Mesenchymal stem cell (in vitro differentiated cells and primary cell): ENCODE results near the gene BDKRB1.

Experiments
- DNase-seq: peaks from one replicate; pipeline ENCODE4 v3.0.0-alpha.2; 2013
- H2AFZ ChIP-seq: one replicate; pipeline ENCODE4 v1.6.1; 2013; ENCODE audit warnings: low read depth, mild to moderate bottlenecking, control low read depth, inconsistent platforms, low read length, moderate library complexity
- H2AK5ac ChIP-seq: 2 replicates; pipeline ENCODE4 v1.6.1; 2013; ENCODE audit warnings: low read length, moderate library complexity, mild to moderate bottlenecking, inconsistent platforms; ENCODE audit not compliant: severe bottlenecking
- H2BK120ac ChIP-seq: one replicate; pipeline ENCODE4 v1.6.1; 2013; ENCODE audit warnings: low read depth, mild to moderate bottlenecking, inconsistent platforms, low read length, moderate library complexity
- H2BK12ac ChIP-seq, 2 experiments: one replicate each; pipeline ENCODE4 v1.6.1; 2013; ENCODE audit warnings: inconsistent platforms in 2 of 2, low read length in 2 of 2, mild to moderate bottlenecking in 2 of 2, moderate library complexity in 2 of 2, control low read depth in 1 of 2
- H2BK15ac ChIP-seq: one replicate; pipeline ENCODE4 v1.6.1; 2013; ENCODE audit warnings: mild to moderate bottlenecking, low read depth, inconsistent platforms; ENCODE audit not compliant: poor library complexity, severe bottlenecking
- H2BK5ac ChIP-seq: 2 replicates; pipeline ENCODE4 v1.6.1; 2013; ENCODE audit warnings: low read depth, mild to moderate bottlenecking, low read length, control low read depth, inconsistent platforms; ENCODE audit not compliant: poor library complexity, severe bottlenecking
- H3K14ac ChIP-seq, 2 experiments: one replicate each; pipeline ENCODE4 v1.6.1; 2013; ENCODE audit warnings: inconsistent platforms in 2 of 2, low read length in 2 of 2, control low read depth in 1 of 2, mild to moderate bottlenecking in 1 of 2, moderate library complexity in 1 of 2
- H3K18ac ChIP-seq, 2 experiments: one replicate each; pipeline ENCODE4 v1.6.1; 2013; ENCODE audit warnings: inconsistent platforms in 2 of 2, low read length in 2 of 2, control low read depth in 1 of 2, low read depth in 1 of 2, mild to moderate bottlenecking in 1 of 2
- H3K23ac ChIP-seq, 2 experiments: one replicate each; pipeline ENCODE4 v1.6.1; 2013; ENCODE audit warnings: inconsistent platforms in 2 of 2, low read length in 2 of 2, mild to moderate bottlenecking in 2 of 2, moderate library complexity in 2 of 2, control low read depth in 1 of 2
- H3K27ac ChIP-seq: 2 replicates; pipeline ENCODE4 v1.5.1; 2013; ENCODE audit warnings: mild to moderate bottlenecking, moderate library complexity, low read length, control low read depth, inconsistent platforms; ENCODE audit not compliant: poor library complexity, severe bottlenecking
- H3K27me3 ChIP-seq, 2 experiments: 2 replicates each; pipeline versions ENCODE4 v1.6.1 to v1.7.0; 2013; ENCODE audit warnings: low read length in 2 of 2, mild to moderate bottlenecking in 2 of 2, moderate library complexity in 2 of 2, control low read depth in 1 of 2, inconsistent platforms in 1 of 2; ENCODE audit not compliant: control insufficient read depth in 1 of 2, insufficient read depth in 1 of 2
- H3K36me3 ChIP-seq, 2 experiments: 2 replicates each; pipeline versions ENCODE4 v1.6.1 to v1.7.0; 2013; ENCODE audit warnings: low read length in 2 of 2, control low read depth in 1 of 2, inconsistent platforms in 1 of 2, low read depth in 1 of 2, mild to moderate bottlenecking in 1 of 2; ENCODE audit not compliant: insufficient read depth in 2 of 2, control insufficient read depth in 1 of 2
- H3K4ac ChIP-seq, 2 experiments: one replicate each; pipeline ENCODE4 v1.6.1; 2013; ENCODE audit warnings: inconsistent platforms in 2 of 2, low read length in 2 of 2, mild to moderate bottlenecking in 2 of 2, moderate library complexity in 2 of 2, control low read depth in 1 of 2, low read depth in 1 of 2
- H3K4me1 ChIP-seq: 2 replicates; pipeline ENCODE4 v1.6.1; 2013; ENCODE audit warnings: low read depth, low read length, control low read depth; ENCODE audit not compliant: control insufficient read depth, insufficient read depth
- H3K4me2 ChIP-seq: 2 replicates; pipeline ENCODE4 v1.6.1; 2013; ENCODE audit warnings: low read length, mild to moderate bottlenecking, inconsistent platforms; ENCODE audit not compliant: poor library complexity, severe bottlenecking
- H3K4me3 ChIP-seq, 2 experiments: 2 replicates each; pipeline versions ENCODE4 v1.5.1 to v1.7.0; 2013; ENCODE audit warnings: low read length in 2 of 2, mild to moderate bottlenecking in 2 of 2, control low read depth in 1 of 2, low read depth in 1 of 2; ENCODE audit not compliant: insufficient read depth in 1 of 2
- H3K79me1 ChIP-seq: replicated peaks from 2 replicates; pipeline ENCODE4 v1.6.1; 2013; ENCODE audit warnings: mild to moderate bottlenecking, control low read depth, low read length, inconsistent platforms; ENCODE audit not compliant: poor library complexity, severe bottlenecking
- H3K9ac ChIP-seq: 2 replicates; pipeline ENCODE4 v1.7.0; 2013; ENCODE audit warnings: mild to moderate bottlenecking, low read length, moderate library complexity
- H3K9me3 ChIP-seq: 2 replicates; pipeline ENCODE4 v1.7.0; 2013; ENCODE audit warnings: mild to moderate bottlenecking, low read length; ENCODE audit not compliant: control insufficient read depth
- H4K8ac ChIP-seq: one replicate; pipeline ENCODE4 v1.6.1; 2013; ENCODE audit warnings: inconsistent platforms, mild to moderate bottlenecking, low read length, moderate library complexity
- H4K91ac ChIP-seq: one replicate; pipeline ENCODE4 v1.6.1; 2013; ENCODE audit warnings: mild to moderate bottlenecking, low read length, inconsistent platforms
- WGBS: methylation state at CpG from one replicate; pipeline ENCODE4 v1.1.7; 2013; ENCODE audit warnings: mixed read lengths; 5-methylcytosine and 5-hydroxymethylcytosine counted together

The BDKRB1 gene

DNA sequence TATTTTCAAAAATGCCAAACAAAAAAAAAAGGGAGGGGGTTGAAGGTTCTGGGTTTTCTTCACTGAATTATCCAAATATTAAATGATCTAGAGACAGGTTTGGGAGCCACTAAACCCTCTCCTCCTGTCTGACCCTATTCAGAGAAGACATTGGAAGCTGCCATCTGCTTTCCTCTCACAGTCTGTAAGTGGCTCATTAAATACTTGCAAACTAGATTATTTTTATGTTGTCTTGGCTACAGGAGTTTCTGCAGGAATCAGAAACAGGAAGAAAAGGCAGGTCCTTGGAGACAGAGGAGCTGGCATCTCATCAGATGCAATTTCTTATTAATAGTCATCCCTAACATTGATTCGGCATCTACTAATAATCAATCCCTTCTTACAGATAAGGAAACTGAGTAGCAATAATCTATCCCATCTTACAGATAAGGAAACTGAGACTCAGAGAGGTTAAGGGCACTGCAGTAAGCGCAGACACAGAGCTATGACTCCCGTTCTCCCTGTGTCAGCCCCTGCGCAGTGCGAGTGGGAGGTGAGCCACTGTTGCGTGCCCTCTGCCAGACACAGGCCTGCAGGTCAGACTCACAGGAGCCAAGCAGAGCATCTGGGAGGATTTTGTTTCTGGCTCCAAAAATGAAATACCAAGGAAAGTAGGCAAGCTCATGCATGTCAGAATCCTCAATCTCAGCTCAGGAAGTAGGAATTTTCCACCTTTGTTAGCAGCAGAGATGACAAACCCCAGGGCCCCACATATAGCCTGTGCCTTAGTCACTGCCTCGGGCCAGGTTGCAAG lies 40.4 kb upstream of the BDKRB1 start:
- H4K91ac ChIP-seq, result peak overlapping the region; percentile 23
- 87% methylated on average over 7 of the region's 7 CpGs for WGBS
- peaks cover 6% of the 10 kb centered on the region for H3K9me3 ChIP-seq
- H2AFZ ChIP-seq, result no peak overlapping the region
- H2BK15ac ChIP-seq, result no peak overlapping the region
- H3K4me1 ChIP-seq, result peaks cover 24% of the 10 kb centered on the region
- H3K27ac ChIP-seq, result peak overlapping the region; percentile 18
- H3K4ac ChIP-seq, result no peak overlapping the region
- no peak overlapping the region for H3K14ac ChIP-seq
- H3K23ac ChIP-seq, result no peak overlapping the region
- no peak overlapping the region for H3K4me2 ChIP-seq
- DNase-seq, result no peak
- H2BK120ac ChIP-seq, result no peak overlapping the region
- H2BK5ac ChIP-seq, result no peak overlapping the region
- no peak overlapping the region for H2BK12ac ChIP-seq
- H3K4me3 ChIP-seq, result no peak overlapping the region
- no peak overlapping the region for H4K8ac ChIP-seq
- H3K9ac ChIP-seq, result peak overlapping the region; percentile 54
- peak overlapping the region; percentile 62 for H2AK5ac ChIP-seq
- no peaks in the 10 kb centered on the region for H3K27me3 ChIP-seq
- peaks cover 59% of the 10 kb centered on the region for H3K79me1 ChIP-seq
- no peak overlapping the region for H3K18ac ChIP-seq
- peaks cover 50 to 94% of the 10 kb centered on the region in 2 experiments for H3K36me3 ChIP-seq

DNA sequence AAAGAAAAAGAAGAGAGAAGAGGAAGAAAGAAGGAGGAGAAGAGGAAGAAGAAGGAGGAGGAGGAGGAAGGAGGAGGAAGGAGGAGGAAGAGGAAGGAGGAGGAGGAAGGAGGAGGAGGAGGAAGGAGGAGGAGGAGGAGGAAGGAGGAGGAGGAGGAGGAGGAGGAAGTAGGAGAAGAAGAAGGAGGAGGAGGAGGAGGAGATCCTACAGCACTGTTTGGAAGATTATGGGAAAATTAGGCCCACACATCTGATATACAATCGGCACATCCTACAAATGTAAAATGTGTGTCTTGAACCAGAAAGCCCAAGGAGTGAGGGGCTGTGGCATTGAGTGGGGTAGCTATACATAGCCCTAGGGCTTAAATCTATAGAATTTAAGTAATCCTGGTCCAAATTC lies 39.4 kb upstream of the BDKRB1 start:
- no peak overlapping the region for H4K91ac ChIP-seq

DNA sequence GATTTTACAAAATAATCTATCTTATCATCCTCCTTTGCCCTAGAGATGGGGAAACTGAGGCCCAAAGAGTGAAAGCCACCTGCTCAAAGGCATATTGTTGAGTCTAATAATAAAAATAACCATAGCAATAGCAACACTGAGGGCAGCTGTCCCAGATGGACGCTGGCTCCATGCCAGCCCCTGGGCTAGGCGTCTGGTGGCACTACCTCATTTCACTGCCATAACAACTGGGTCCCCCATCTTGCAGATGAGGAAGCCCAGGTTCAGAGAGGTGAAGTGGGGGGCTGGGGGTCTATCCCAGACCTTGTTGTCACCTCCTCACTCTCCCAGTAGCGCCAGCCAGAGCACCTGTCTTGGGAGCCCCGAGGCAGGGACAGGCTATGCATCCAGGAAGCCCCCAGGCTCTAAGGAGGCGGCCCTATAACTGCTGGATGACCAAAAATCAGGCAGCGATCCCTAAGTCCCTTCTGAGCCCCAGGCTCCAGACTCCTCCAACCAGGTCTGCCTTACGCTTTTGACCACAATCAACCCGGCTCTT lies 38.6 kb upstream of the BDKRB1 start:
- Histone ChIP-seq H2AFZ (no peak overlapping the region), H3K4me3 (no peak overlapping the region), H3K4me2 (no peak overlapping the region), H3K36me3 (peaks cover 49 to 94% of the 10 kb centered on the region in 2 experiments), H3K79me1 (peaks cover 55% of the 10 kb centered on the region), H4K8ac (no peak overlapping the region), H3K9ac (no peak overlapping the region), H3K14ac (no peak overlapping the region), H3K4ac (no peak overlapping the region), H2AK5ac (no peak overlapping the region), H3K27ac (no peak overlapping the region), H2BK15ac (no peak overlapping the region), H3K9me3 (no peaks in the 10 kb centered on the region), H3K27me3 (no peaks in the 10 kb centered on the region), H2BK120ac (no peak overlapping the region), H3K4me1 (peaks cover 25% of the 10 kb centered on the region), H2BK12ac (no peak overlapping the region), H4K91ac (no peak overlapping the region), H2BK5ac (no peak overlapping the region), H3K23ac (no peak overlapping the region), H3K18ac (no peak overlapping the region)
- 93% methylated on average over 8 of the region's 8 CpGs for WGBS
- DNase-seq, result no peak

More for the DNA sequence above, 39.4 kb upstream of the BDKRB1 start:
- Histone ChIP-seq H3K18ac (no peak overlapping the region), H3K4me3 (no peak overlapping the region), H3K4me1 (peaks cover 25% of the 10 kb centered on the region), H3K4ac (no peak overlapping the region), H2BK12ac (no peak overlapping the region), H3K4me2 (no peak overlapping the region), H2AFZ (no peak overlapping the region), H2BK120ac (no peak overlapping the region), H2BK15ac (no peak overlapping the region), H3K9ac (no peak overlapping the region), H2AK5ac (no peak overlapping the region), H4K8ac (no peak overlapping the region), H3K23ac (no peak overlapping the region), H3K14ac (no peak overlapping the region), H3K9me3 (peaks cover 3% of the 10 kb centered on the region), H3K27me3 (no peaks in the 10 kb centered on the region), H3K36me3 (peaks cover 47 to 94% of the 10 kb centered on the region in 2 experiments), H3K79me1 (peaks cover 55% of the 10 kb centered on the region), H3K27ac (no peak overlapping the region), H2BK5ac (no peak overlapping the region)
- no CpG with 5 or more reads among the region's 1 CpG for WGBS
- no peak for DNase-seq

DNA sequence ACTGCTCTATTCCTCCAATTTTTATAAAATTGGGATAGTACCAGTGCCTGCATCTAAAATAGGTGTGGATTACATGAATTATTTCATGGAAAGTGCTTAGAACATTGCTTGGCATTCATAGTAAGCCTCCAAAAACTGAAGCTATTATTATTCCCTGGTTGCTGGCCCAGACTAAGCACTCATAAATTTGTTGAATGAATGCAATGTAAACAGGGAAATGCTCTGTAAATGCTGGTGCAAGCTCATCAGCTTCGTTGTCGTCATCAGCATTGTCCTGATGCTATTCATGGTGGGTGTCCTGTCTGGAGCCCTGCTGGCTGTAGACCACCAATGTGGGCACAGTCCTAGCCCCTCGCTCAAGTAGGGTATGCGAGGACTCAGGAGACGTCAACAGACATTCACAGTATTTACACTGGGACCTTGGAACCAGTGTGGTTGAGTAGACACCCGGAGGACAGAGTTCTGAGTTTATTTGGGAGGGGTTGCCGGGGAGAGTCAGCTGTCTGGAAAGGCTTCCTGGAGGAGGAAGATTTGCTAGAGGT lies 34.8 kb upstream of the BDKRB1 start:
- no peak overlapping the region for H3K18ac ChIP-seq
- H4K8ac ChIP-seq, result no peak overlapping the region
- peaks cover 20% of the 10 kb centered on the region for H3K4me1 ChIP-seq
- no peak overlapping the region for H2BK5ac ChIP-seq
- H3K23ac ChIP-seq, result no peak overlapping the region
- 90% methylated on average over 7 of the region's 7 CpGs for WGBS
- no peaks in the 10 kb centered on the region for H3K9me3 ChIP-seq
- H2AFZ ChIP-seq, result no peak overlapping the region
- no peak overlapping the region for H3K4me2 ChIP-seq
- no peak overlapping the region for H3K4ac ChIP-seq
- DNase-seq, result no peak
- H3K36me3 ChIP-seq, result peaks cover 38 to 93% of the 10 kb centered on the region in 2 experiments
- H3K79me1 ChIP-seq, result peaks cover 36% of the 10 kb centered on the region
- no peak overlapping the region for H4K91ac ChIP-seq
- H3K14ac ChIP-seq, result no peak overlapping the region
- no peak overlapping the region for H2AK5ac ChIP-seq
- H3K9ac ChIP-seq, result no peak overlapping the region
- H3K27ac ChIP-seq, result no peak overlapping the region
- no peak overlapping the region for H2BK15ac ChIP-seq
- peak overlapping the region; percentile 42 for H2BK120ac ChIP-seq
- H3K27me3 ChIP-seq, result no peaks in the 10 kb centered on the region
- peak overlapping the region in 1 of 2 experiments; percentile 28 for H2BK12ac ChIP-seq
- H3K4me3 ChIP-seq, result no peak overlapping the region
